NCI-H1417 treated with DMSO at 0.1 percent for 48 hours (cell line): ENCODE measurements around the gene HCN3.
A peak's percentile ranks its signal among the peaks of the same experiment; 100 is the strongest.
"Not testable (repeated sequence)": the region's sequence is repeated elsewhere in the genome, so short reads cannot be mapped to it uniquely, and the experiment has no call there.

ENCODE experiments used
- DNase-seq: peaks from one replicate; lab custom pipeline; 2025; lab: John Stamatoyannopoulos, UW

Gene HCN3

GRCh38 chr1:155277070-155277901 lies at the start of gene HCN3:
HCN3 (plus strand) TSS chr1:155277463; CDS start chr1:155277591, 128 bp downstream.
- peak; percentile 91 for DNase-seq

DNA sequence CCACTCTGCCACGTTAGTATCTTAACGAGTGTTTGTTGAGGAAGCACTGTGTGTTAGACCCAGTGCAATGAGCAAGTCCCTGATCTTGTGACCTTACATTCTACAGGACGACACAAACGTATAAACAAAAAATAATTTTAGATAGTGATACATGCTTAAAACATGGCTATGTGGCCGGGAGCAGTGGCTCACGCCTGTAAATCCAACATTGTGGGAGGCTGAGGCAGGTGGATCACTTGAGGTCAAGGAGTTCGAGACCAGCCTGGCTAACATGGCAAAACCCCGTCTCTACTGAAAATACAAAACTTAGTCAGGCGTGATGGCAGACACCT lies 49.2 kb upstream of the HCN3 start:
- no peak for DNase-seq

DNA sequence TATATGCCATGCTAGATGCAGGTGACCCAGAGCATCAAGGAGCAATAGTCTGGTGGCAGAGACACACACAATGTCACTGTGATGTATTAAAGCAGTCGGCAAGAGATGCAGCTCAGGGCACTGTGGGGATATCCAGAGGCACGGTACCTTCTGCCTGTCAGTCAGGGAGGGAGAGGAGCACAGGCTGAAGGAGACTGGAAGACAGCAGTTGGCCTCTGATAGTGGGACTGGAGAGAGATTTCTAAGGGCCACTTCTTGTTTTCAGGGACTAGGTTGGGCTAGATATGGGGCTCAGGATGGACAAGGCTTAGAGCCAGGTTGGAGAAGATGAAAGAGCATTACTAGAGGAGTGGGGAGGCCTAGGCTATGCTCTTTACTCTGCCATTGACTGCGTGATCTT lies 46.0 kb upstream of the HCN3 start:
- not testable (repeated sequence) for DNase-seq

GRCh38 chr1:155232001-155232978 lies 45.0 kb upstream of the HCN3 start:
- DNase-seq = not testable (repeated sequence)

GRCh38 chr1:155233502-155233901 lies 43.8 kb upstream of the HCN3 start:
- not testable (repeated sequence) for DNase-seq

DNA sequence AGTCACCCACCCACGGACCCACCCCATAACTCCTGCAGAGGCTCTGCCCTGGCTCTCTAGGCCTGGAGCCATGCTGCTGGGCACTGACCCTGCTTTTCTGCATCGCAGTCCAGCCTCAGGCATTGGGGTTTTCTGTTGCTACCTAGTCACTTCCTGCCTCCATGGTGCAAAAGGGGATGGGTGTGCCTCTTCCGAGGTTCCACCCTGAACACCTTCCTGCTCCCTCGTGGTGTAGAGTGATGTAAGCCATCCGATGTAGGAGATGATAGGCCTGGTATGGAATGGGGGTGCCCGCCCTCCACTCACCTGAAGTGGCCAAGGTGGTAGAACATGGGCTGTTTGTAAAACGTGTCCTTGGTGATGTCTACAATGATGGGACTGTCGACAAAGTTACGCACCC lies 41.9 kb upstream of the HCN3 start:
- not testable (repeated sequence) for DNase-seq

DNA sequence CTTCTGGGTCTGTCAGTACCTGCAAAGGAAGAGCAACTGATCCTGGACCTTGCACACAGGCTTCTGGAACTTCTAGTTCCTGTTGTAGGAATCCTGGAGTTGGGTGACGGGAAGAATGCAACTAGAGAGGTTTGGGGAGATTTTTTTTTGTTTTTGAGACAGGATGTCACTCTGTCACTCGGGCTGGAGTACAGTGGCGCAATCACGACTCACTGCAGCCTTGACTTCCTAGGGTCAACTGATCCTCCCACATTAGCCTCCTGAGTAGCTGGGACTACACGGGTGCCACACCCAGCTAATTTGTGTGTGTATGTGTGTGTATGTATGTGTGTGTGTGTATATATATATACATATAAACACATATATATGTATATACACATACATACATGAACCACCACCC lies 40.8 kb upstream of the HCN3 start:
- DNase-seq = no peak

DNA sequence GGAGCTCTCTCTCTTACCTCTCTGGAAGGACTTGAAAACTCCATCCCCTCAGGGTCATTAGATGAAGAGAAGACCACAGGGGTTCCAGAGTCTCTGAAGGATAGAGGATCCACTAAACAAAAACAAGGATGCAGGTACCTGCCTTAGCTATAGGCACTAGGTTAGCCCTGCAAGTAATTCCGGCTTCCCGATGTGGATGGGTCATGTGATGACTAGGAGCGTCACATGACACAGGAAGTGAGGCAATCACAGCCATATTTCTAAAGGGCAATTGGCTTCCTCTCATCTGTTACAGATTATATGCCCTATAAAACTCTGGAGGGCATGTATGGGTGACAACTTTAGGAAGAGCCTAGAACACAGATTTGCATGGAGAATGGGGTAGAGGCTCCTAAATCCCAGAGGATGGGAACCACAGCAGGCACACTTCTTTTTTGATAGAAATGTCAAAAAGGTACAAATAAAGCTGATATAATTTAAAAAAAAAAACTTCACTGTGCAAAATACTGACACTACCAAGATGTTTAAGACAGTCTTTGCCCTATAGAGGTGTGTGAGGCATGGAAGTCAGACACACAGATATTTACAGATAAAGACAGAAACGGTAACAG lies 36.1 kb upstream of the HCN3 start:
- no peak for DNase-seq

GRCh38 chr1:155241841-155242264 lies 35.4 kb upstream of the HCN3 start:
- DNase-seq = no peak

DNA sequence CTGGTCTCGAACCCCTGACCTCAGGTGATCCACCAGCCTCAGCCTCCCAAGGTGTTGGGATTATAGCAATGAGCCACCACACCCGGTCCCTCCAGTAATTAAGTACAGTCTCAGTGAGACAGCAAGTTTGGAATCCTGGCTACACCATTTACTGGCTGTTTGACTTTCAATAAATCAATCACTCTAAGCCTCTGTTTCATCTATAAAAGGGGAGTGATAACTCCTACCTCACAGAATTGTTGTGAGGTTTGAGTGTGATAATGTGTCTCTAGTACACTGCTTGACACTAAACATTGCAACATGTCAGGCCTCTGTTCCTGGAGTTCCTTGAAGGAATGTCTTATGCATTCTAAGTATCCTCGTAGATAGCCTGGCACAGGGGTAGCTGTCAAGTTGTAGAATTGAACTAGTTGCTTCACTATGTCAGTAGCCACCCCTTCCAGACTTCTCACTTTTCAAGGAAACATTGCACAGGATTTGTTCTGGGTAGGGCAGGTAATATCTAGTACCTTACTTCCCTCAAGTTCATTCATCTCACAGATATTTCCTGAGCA lies 34.4 kb upstream of the HCN3 start:
- DNase-seq = no peak

DNA sequence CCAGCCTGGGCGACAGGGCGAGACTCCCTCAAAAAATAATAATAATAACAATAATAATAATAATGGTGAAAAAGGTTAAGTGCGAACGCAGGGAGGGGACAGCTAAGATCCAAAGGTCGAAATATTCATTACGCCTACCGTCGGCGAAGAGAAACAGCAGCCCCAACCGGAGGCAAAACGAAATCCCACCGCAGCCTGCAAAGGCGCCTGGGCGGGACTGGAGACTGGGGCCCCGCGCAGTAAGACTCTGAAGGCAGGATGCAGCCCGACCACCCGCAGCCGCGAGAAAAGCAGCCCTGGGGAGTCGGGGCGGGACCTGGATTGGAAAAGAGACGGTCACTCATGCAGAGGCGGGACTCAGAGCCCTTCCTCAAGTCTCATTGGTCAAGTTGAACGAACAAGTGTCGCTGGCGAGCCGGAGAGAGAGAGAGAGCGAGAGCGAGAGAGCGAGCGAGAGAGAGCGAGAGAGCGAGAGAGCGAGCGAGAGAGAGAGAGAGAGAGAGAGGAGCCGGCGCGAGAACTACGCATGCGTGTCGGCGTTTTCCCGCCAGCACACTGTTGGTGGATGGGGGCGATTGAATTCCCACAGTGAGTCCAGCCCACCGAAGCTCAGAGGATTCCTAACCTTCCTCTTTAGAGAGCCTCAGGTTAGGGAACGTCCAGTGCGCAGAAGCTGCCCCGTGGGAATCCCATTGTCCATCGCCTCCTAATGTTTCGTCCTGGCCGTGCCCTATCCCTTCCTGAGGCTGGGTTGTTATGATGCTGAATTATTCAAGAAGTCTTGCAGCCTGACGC lies 32.7 kb upstream of the HCN3 start:
- DNase-seq = peak; percentile 89

DNA sequence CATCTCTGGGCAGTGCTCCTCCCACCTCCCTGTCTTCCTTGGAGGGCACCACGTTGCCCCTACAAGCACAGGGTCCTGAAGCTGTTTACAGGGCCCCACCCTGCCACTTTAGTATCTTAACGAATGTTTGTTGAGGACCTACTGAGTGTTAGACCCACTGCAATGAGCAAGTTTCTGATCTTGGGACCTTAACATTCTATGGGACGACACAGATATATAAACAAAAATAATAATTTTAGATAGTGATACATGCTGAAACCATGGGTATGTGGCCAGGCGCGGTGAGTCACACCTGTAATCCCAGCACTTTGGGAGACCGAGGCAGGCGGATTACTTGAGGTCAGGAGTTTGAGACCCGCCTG lies 32.1 kb upstream of the HCN3 start:
- no peak for DNase-seq

GRCh38 chr1:155246796-155247195 lies 30.5 kb upstream of the HCN3 start:
- not testable (repeated sequence) for DNase-seq

- no peak for DNase-seq
Measured at GRCh38 chr1:155247667-155248553, 29.4 kb upstream of the HCN3 start.

- no peak for DNase-seq
Measured at GRCh38 chr1:155250246-155250632, 27.0 kb upstream of the HCN3 start.

- DNase-seq = no peak
Measured at GRCh38 chr1:155250633-155251449, 26.4 kb upstream of the HCN3 start.

- DNase-seq = no peak
Measured at GRCh38 chr1:155251566-155251965, 25.7 kb upstream of the HCN3 start.

DNA sequence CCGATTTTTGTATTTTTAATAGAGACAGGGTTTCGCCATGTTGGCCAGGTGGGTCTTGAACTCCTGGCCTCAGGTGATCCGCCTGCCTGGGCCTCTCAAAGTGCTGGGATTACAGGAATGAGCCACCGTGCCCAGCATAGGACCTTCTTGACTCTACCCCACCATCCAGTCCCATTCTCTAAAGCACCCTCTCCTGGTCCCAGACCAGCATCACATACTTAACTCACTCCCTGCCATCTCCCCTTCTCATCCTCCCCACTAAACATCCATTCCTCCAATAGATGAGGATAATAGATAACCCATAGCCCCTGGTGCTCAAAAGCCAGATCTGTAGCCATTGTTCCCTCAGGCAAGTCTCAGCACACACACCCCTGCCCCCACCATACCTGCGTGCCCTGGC lies 24.1 kb upstream of the HCN3 start:
- DNase-seq = no peak

GRCh38 chr1:155253797-155254196 lies 23.5 kb upstream of the HCN3 start:
- DNase-seq = no peak
